CD4-positive, alpha-beta T cell treated with Interleukin-21 for 1 hour (primary cell): ENCODE data around the gene SLC22A23.

ENCODE experiments used
- DNase-seq: peaks from one replicate; pipeline ENCODE4 v3.0.0-alpha.2; 2020

SLC22A23 gene

GRCh38 chr6:3442431-3443220 is 14.2 kb downstream of the SLC22A23 start:
- DNase-seq: no peak

DNA sequence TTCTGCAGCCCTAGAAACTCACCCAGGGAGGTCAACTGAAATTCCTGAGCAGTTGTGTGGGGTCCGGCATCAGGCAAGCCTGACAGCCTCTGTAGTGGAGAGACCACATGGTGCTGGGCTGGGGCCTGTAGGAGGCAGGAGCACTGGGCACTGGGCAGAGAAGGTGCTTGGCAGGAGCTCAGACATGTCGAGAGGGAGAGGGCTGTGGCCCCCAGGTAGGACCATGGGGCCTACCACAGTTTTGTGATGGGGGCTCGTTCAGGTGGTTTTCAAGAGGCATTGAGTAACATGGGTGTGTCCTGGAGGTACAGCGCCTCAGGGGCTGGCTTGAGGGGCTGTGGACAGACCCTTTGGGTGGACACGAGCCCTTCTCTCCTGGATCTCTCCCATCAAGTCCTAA is 15.9 kb downstream of the SLC22A23 start:
- DNase-seq: no peak

- no peak for DNase-seq
These were observed 16.9 kb downstream of the SLC22A23 start for GRCh38 chr6:3439961-3440360.

DNA sequence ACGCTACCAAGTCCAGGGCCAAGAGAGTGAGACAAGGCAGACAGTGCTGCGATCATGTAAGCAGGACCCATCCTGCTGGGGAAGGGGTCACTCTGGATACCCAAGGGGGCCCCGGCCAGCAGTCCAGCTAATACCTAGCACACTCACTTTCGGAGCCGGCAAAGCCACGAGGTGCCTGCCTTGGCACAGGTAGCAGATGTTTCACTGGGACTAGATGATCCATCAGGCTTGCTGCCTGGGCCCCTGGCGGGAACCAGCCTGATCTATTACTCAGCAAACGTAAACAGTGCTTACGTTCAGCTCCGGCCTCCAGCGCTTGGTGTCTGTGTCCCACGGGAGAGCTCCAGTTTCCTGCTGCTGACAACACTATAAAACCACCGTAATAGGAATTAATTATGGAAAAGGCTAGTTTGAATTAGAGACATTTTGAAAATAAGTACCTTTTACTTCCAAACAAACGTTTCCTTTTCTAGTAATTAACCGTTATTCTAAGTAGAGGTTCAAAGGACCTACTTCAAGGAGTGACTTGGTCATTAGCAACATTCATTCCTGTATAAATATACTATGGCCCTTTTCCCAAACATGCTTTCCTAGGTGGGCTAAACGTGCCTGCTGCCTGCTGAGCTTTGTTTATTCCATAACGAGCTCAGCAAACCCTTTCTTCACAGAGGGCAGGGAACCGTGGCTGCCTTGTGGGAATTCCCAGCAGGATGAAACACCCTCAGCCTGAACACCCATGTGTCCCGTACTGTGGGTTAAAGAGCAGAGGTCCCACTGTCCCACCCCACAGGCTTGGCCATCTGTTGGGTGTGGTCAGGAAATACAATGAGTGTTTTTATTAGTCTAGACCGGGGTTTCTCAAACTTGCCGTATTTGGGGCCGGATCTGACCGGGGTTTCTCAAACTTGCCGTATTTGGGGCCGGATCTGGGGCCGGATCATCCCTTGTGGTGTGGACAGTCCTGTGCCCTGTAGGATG is 18.4 kb downstream of the SLC22A23 start:
- no peak for DNase-seq

DNA sequence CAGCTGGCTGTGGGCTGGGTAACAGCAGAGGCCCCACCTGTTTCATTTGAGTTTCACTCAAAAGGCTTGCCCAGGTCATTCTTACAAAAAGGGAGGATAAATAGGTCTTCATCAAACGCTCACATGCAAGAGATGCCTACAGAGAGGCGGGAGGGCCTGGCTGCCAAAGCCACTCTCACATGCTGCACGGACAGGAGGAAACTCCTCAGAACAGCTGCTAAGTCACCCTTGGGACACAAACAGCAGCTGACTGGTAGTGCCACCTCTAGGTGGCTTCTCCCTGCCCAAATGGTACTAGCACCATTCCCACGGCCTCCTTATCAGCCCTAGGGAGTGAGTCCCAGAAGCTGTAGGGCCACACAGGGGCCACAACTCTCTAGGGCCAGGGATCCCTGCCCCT is 23.8 kb downstream of the SLC22A23 start:
- no peak for DNase-seq

DNA sequence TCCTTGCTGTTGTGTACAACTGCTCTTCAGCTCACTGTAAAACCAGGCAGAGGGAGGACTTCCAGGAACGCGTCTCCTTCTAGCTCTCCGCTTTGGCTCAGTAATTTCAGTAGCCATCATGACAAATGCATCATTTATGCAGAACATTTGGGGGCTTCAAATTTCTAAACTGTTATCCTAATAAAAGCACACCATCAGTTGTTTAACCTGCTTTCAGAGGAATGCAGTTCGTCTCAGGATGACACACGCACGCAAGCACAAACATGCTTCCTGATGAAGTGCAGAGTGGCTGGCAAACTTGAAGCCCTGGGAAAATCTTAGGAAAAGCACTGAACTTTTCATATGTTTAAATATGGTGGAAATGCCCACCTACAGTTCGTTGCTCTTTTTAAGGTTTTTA is 24.4 kb downstream of the SLC22A23 start:
- DNase-seq: no peak

DNA sequence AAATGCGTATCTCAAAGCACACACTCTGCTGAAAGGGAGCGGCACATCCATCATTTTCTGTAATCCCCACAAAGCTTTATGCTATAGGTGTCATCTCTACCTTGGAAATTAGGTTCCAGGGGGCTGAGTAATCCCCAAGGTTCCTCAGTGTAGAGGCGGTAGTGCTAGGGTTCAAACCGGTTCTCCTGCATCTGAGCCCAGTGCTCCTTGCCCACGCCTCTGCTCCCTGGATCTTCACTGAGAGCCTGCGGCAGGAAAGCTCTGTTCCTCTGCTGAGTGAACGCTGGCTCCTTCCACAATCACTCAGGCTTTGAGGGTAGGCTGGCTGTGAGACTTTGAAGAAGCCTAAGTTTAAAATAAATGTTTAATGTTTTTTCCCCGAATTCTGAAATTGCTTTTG is 24.9 kb downstream of the SLC22A23 start:
- DNase-seq: no peak

DNA sequence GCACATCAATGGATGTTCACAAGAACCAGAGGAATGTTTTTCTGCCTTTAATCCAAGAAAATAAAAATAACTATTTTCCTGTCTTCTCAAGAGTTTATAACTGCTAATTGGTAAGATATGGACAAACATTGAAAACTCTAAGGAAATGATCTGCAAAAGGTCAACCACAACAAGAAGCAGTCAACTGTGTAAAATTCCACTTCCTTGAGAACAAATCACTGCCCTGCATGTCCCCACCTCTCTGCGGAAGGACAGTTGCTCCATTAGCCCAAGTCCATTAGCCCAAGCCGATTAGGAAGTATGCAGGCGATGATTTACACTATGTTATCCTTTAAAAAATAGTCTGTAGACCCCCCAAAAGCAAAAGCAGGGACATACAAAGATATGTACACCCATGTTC is 27.6 kb downstream of the SLC22A23 start:
- no peak for DNase-seq

DNA sequence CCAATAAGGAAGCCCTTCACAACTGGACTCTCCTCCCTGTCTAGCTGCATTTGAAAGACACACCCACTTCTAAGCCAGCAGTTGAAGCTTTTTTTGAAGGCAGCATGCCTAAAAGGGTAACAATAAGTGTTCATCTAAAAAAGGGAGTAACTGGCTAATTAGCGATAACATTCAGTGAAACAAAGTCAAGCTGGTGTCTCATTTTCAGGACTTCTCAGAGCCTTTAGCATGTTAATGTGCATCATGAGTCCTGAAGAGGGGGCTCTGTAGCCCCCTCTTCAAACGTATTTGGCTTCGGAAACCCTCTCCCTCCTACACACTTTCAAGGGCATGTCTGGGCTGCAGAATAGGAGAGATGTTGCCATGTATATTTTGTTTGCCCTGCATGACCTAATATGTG is 28.1 kb downstream of the SLC22A23 start:
- no peak for DNase-seq

DNA sequence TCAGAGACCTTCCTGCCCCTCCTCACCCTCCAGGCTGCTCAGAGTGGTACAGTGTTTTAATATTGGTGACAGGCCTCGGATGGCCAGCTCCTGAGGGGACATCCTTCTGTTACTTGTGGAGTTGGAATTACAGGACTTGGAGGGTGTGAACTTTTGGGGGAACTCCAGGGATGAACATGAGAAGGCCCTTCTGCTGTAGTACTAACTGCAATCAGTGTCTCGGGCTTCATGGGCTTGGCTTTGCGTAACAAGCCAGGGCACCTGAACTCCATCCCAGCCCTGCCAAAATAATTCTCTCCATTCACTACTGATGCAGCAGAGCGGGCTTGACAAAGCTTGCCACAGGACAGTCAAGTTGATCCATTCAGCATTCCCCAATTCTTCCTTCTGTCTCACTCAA is 28.6 kb downstream of the SLC22A23 start:
- DNase-seq: no peak

DNA sequence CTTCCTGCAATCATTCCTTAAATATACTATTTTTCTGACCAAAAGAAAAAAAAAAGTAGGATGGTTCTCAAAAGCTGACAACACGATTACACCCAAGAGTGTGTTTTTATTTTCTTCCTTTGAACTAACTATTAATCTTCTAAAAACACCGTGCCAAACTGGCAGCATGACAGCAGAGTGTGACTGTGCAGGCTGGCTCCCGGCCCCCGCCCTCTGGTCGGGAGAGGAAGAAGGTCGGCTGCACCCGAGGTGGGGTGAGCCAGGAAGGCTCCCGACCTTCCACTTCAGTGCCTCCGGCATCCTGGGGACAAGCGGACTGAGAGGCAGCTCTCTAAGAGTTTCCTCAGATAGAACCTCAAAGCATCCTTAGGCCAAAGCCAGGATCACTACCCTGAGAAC is 29.2 kb downstream of the SLC22A23 start:
- DNase-seq: no peak

DNA sequence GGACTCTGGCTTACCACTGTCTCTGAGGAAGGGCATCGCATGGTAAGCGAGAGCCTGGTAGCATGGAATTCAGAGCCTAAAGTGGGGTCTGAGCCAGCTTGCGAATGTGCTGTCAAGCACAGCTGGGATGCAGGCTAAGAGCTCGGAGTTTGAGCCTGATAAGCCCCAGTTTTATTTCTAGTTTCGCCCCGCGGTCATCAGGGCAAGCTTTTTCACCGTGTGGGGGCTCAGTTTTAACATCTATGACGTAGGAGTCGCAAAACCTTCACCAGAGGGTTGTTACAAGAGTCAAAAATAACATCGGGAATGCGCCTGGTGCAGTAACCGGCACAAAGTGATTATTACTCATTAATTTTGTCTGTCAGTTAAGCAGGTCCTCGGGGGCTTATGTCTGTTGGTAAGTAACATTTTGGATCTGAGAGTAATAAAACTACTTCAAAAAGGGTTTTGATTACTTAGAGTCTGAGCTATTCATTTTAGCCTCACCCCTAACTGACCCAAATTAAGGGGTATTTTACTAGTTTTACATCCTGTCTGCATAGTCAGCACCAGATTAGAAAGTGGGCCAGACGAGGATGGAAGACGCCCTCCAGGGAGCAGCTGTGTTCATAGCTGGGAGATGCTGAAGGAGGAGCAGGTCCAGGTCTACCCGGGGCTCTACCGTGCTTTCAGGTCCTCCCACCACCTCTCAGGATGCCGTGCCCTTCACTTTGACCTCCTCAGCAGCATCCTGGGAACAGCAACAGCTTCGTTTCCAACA is 29.7 kb downstream of the SLC22A23 start:
- no peak for DNase-seq

DNA sequence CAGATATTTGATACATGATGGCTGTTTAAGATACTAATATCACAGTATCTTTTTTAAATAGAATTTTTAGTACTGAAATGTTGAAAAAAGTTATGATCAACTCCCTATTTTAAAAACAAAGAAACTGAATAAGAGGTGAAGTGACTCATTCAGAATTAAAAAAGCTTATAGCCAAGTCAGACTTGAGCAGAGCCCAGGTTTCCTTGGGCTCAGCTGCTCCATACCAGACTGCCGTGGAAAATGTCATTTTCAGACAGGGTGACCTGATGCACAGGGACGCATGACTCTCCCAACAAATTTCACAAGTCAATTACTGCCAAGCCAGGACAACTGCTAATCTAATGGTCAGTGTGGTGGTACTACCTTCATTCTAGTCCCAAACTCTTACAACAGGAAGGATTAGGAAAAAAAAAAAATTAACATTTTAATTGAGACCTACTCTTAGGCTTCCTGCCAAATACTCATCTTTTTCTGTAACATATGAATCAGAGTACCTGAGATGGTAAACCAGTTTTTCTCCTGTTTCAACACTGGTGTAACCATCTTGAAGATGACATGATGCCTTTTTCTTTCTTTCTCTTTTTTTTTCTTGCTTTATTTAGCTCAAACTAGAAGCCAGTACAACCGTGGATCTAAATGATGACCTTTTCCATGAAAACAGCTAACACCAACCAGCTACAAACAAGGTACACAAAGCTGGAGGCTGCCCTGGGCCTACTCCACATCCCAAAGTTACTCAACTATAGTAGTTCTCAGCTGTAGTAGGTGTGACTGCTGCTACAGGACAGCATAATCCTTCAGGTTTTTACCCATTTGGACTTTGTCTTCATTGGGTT is 30.5 kb downstream of the SLC22A23 start:
- DNase-seq: no peak

DNA sequence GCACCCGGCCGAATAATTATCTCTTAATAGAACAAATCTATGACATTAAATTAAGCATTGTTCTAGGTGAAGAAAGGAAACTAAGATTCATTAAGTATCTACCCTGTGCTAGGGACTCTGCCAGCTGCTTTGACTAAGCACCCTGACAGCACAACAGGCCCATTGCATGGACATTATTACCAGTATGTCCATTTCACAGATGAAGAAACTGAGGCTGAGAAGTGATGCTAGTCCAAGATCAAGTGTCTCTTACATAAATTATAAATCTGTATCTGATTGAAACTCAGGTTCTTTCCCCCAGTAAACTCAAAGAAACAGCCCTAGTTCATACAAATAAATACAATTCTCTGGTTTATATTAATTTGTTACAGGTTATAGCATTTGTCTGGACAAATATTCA is 31.3 kb downstream of the SLC22A23 start:
- no peak for DNase-seq

GRCh38 chr6:3424185-3424927 is 32.5 kb downstream of the SLC22A23 start:
- DNase-seq: no peak

DNA sequence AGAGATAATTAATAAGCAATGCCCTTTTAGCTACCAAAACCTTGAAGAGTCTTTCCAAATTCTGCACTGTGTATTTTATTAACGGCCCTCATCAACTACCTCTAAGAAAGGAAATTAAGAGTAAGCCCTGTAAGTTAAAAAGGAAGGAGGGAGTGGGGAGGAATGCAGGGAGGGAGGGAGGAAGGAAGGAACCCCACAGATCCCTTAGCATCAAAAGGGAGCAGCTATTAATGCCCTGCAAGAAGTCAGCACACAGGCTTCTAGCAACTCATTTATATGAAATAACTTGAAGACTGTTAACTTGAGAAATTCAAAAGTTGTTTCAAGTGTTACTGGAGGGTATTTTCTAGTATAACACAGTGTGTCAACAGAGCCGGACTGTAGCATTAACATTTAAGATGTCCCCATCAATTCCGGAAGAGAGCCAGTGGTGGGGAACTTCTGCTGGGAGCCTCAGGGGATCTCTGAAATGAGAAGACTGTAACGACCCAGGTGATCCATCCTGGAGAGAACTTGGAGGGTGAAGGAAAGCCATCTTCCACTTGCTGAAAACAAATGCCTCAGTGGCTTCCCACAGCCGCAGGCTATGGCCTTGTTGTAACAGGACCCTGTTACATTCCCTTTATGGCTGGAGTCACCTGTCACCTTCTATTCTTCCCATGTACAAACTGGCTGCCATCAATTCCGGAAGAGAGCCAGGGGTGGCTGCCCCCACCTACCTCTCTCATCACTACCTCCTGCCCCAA is 33.2 kb downstream of the SLC22A23 start:
- no peak for DNase-seq

DNA sequence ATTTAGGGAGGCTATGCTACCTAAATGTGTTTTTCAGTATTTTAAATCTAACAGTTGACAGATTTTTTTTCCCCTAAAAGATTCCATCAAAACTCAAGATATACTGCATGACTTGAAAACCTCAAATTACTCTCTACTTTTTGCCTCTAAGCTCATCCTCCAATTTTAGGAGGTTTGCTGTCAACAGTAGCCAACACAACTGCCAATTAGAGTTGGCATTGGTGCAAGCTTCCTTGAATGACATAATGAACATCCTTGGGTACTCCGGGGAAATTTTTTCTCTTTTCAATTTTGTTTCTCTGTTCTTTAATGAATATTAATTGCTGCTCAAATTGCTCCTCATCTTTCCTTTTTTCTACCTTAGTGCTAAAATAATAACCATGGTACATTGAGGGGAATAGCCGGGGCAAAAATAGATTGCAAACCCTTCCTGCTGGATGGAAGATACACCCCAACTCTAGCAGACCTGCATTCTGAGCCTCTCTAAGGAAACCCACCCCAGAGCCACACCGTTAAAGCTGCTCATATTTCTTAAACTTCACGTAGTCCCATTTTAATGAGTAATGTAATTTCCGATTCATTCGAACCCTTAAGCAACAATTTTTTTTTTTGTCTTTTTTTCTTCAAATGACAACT is 34.3 kb downstream of the SLC22A23 start:
- no peak for DNase-seq

- no peak for DNase-seq
These were observed 34.9 kb downstream of the SLC22A23 start for GRCh38 chr6:3421791-3422434.

DNA sequence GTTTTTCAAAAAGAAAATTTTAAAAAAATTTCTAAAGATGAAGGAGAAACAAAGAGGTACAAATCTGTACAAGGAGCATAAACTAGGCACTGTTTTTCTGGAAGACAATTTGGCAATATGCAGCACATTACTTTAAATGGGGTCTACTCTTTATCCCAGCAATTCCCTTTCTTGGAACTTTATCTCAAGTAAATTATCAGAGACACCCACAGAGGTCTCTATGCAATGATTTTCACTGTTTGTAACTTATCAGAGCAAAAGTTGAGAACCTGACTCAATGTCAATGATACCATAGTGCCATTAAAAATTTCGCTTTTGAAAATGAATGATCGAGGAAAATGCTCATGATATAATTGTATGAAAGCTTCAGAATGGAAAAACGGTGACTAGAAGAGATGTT is 35.7 kb downstream of the SLC22A23 start:
- DNase-seq: no peak
